A673 (cell line): Measurements from ENCODE around the gene TBKBP1.

Experiments used
- EZH2 ChIP-seq: fragments of 200-600 bp; sonication (generic); IDR thresholded peaks from 2 replicates; pipeline ENCODE4 v1.6.1; 2017; ENCODE audit warnings: borderline replicate concordance, low read depth, mild to moderate bottlenecking, mixed read lengths, antibody characterized with exemption, low read length; ENCODE audit not compliant: poor library complexity, severe bottlenecking
- TF ChIP-seq, protein P1 (sequence below): fragments of 300-800, 200-600 bp; sonication (generic); conservative IDR thresholded peaks from 2 replicates; pipeline ENCODE4 v1.5.1; 2017; ENCODE audit warnings: low read depth, mild to moderate bottlenecking, antibody characterized with exemption, low read length, moderate library complexity, mixed read lengths

DNA sequence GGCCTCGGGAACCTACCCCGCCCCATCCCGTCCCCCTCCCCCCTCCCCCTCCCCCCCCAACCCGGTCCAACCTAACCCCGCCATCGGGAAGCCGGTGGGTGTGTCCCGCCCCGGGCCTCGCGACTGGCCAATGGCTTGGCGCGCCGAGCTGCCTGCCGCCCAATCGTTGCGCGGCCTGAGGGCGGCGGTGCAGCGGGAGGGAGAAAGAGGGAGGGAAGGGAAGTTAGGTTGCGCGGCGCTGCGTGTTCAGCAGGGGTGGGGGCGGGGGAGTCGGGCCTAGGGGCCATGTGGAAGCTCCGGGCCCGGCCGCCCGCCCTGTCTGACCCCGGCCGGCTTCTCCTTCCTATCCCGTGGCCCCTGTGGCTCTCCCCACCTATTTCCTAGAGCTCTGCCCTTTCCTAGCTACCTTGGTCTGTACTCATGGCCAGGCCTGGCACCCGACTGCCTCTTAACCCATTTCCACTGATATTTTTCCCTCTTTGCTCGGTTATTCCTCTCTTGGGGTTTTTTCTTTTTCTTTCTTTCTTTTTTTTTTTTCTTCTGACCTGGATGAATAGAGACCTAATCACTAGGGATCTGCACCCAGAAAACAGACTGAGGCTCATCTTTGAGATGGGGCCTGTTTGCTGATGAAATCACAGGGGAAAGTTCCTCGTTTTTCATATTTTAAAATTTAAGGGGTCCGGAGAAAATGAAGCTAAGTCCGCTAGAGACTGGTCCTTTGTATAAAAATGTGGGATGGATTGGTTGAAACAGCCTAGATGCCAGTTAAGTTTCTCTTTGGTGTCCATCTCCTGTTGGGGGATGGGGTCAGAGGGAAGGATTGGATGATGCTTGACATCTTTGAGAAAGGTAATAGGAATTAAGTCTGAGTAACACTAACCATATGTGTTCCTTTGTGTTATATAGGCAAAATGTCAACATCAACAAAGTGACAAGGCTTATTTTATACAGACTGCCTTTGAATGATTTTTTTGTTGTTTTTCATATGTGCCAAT lies 43.1 kb upstream of the TBKBP1 start:
- TF ChIP-seq, protein P1, sequence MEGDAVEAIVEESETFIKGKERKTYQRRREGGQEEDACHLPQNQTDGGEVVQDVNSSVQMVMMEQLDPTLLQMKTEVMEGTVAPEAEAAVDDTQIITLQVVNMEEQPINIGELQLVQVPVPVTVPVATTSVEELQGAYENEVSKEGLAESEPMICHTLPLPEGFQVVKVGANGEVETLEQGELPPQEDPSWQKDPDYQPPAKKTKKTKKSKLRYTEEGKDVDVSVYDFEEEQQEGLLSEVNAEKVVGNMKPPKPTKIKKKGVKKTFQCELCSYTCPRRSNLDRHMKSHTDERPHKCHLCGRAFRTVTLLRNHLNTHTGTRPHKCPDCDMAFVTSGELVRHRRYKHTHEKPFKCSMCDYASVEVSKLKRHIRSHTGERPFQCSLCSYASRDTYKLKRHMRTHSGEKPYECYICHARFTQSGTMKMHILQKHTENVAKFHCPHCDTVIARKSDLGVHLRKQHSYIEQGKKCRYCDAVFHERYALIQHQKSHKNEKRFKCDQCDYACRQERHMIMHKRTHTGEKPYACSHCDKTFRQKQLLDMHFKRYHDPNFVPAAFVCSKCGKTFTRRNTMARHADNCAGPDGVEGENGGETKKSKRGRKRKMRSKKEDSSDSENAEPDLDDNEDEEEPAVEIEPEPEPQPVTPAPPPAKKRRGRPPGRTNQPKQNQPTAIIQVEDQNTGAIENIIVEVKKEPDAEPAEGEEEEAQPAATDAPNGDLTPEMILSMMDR = no peak
- no peak for TF ChIP-seq EZH2
